ENCODE results near the gene RPL36. TPM values are rescaled to one million over a fixed set of nuclear protein-coding genes. Genes with fewer than 3 reads are reported as not detected.

Gene RPL36
- total RNA-seq, 2 donors from 2014 or later: 628 to 1,303 TPM

DNA sequence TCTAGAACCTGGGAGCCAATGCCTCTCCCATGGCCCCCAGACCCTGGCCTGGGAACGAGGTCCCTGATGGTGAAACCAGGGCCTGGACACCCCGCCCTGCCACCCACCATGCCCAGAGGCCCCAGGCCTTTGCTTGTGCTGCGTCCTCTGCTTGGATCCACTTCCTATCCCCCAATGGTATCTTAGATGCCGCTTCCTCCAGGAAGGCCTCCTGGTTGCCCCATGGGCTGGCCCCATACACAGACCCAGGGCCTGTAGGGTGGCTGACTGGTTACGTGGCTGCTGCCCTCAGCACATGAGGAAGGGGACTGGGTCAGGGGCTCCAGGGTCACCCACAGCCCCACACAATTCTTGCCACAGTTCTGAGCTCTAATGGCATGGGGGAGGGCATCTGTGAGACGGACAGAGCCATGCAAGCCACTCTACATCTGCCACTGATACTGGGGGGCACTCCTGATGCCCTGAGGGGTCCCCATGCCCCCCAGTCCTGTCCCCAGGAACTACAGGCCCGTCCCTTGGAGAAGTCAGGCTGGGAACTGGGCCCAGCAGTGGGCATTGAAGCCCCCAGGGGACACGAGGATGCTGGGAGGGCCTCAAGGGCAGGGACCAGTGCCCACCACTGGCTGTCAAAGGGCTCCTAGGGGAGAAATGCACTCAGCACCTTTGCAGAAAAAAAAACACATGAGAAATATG, 5.0 kb downstream of the RPL36 start:
- no peaks in the 10 kb centered on the region for H3K9me3 ChIP-seq
- H3K4me1 ChIP-seq (replicated peaks): peaks cover 13% of the 10 kb centered on the region
- intact Hi-C loops (cut with DNase I): no loop called here
- 92% methylated on average over 8 of the region's 8 CpGs for WGBS
- no peak for DNase-seq (ENCODE audit: low spot score)
- TF ChIP-seq POLR2A (IDR thresholded peaks at IDR 0.05): no peak
- TF ChIP-seq POLR2AphosphoS5 (IDR thresholded peaks at IDR 0.05): no peak
- TF ChIP-seq, protein P1, sequence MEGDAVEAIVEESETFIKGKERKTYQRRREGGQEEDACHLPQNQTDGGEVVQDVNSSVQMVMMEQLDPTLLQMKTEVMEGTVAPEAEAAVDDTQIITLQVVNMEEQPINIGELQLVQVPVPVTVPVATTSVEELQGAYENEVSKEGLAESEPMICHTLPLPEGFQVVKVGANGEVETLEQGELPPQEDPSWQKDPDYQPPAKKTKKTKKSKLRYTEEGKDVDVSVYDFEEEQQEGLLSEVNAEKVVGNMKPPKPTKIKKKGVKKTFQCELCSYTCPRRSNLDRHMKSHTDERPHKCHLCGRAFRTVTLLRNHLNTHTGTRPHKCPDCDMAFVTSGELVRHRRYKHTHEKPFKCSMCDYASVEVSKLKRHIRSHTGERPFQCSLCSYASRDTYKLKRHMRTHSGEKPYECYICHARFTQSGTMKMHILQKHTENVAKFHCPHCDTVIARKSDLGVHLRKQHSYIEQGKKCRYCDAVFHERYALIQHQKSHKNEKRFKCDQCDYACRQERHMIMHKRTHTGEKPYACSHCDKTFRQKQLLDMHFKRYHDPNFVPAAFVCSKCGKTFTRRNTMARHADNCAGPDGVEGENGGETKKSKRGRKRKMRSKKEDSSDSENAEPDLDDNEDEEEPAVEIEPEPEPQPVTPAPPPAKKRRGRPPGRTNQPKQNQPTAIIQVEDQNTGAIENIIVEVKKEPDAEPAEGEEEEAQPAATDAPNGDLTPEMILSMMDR (IDR thresholded peaks at IDR 0.05): no peak
- H3K4me3 ChIP-seq: no peak overlapping the region
- H3K27me3 ChIP-seq (replicated peaks; ENCODE audit: insufficient read depth): no peaks in the 10 kb centered on the region
- peaks cover 7 to 39% of the 10 kb centered on the region in 2 donors for H3K36me3 ChIP-seq
- H3K27ac ChIP-seq: no peak overlapping the region

DNA sequence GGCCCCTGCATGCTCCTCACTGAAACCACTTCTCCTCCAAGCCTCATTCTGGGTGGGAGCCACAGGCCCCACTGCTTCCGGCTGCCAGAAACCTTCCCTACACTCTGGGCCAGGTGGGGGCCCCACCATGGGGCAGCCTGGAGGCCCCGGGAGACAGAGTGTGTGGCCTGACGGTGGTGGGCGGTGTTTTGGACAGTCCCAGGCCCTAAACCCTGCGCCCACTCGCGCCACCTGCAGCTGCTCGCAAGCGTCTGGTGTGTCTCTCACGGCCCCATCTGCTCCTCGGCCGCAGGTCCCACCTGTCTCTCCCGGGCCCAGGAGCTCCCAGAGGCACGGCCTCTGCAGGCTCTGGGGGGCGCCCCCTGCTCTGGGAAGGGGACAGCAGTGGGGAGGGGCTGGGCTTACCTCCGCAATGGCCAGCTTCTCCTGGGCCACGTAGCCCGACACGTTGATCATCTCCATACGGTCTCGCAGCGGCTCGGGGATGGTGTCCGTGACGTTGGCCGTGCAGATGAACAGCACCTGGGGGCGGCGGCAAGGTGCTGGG, 5.6 kb downstream of the RPL36 start:
- Histone ChIP-seq H3K27me3 (replicated peaks; ENCODE audit: insufficient read depth) (no peaks in the 10 kb centered on the region), H3K4me1 (replicated peaks) (peaks cover 13% of the 10 kb centered on the region), H3K27ac (no peak overlapping the region), H3K9me3 (no peaks in the 10 kb centered on the region), H3K4me3 (no peak overlapping the region), H3K36me3 (peaks cover 7 to 42% of the 10 kb centered on the region in 2 donors)
- 85% methylated on average over 28 of the region's 28 CpGs for WGBS
- intact Hi-C loops (cut with DNase I): no loop called here
- TF ChIP-seq POLR2AphosphoS5 (IDR thresholded peaks at IDR 0.05) (no peak), POLR2A (IDR thresholded peaks at IDR 0.05) (no peak)
- TF ChIP-seq, protein P1 (IDR thresholded peaks at IDR 0.05): no peak
- DNase-seq (ENCODE audit: low spot score): no peak

DNA sequence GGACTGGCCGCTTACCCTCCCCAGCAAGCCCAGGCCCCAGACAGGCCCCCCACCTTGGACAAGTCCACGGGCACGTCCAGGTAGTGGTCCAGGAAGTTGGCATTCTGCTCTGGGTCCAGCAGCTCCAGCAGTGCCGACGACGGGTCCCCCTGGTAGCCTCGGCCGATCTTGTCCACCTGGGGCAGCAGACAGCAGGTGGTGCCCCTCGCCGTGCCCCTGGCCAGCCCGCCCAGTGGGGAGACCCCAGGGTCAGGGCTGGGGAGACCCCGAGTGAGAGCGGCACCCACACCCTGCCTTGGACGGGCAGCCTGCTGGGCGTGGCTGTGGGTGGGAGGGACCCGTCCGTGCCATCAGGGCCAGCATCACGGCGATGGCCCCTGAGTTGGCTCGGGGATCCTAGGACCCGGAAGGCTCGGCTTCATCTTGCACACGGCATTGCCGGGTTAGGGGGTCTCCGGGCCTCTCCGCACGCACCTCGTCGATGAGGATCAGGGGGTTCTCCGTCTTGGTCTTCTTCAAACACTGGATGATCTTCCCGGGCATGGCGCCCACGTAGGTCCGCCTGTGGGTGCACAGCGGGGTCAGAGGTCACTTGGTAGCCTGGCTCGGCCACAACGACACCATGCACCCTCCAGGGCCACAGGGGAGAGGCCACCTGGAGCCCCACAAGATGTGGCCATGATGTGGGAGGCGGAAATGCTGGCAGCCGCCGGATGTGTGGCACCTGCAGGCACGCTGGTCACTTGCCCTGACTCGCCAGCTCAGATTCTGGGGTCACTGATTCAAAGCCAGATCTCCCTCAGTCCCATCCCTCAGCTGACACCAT, 6.3 kb downstream of the RPL36 start:
- peaks cover 7 to 47% of the 10 kb centered on the region in 2 donors for H3K36me3 ChIP-seq

DNA sequence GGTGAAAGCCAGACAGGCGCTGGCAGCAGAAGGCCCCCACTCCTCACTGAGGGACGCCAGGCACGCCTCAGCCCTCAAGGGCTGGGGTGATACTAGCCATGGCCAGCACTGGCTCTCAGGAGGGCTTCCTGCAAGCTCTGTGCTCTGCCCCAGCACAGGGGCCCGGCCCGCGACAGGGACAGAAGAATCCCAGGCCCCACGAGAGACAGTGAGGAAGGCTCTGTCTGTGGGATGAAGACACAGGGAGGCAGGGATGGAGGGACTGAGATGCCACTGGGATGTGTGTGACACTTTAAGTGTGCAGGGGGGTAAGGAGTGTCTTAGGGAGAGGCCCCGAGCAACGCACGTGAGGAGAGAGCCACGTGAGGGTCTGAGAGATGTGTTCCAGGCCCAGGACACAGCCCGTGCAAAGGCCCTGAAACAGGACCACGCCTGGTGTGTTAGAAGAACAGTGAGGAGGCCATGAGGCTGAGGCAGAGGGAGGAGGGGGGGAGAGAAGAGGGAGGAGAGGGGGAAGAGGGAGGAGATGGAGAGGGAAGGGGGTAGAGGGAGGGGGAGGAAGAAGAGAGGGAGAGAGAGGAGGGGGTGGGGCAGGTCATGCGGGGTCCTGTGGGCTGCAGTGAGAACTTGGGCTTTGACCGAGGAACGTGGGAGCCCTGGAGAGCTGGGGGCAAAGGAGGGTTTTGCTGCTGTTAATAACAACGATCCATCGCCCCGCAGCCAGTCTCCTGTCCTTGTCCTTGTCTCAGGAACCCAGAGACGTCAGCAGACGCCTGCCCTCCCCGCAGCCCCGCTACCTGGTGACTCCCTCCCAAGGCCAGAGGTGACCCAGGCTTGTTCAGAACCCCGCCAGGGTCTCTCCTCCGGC, 7.2 kb downstream of the RPL36 start:
- Histone ChIP-seq H3K9me3 (no peaks in the 10 kb centered on the region), H3K4me3 (no peak overlapping the region), H3K27me3 (replicated peaks; ENCODE audit: insufficient read depth) (no peaks in the 10 kb centered on the region), H3K36me3 (peaks cover 7 to 39% of the 10 kb centered on the region in 2 donors), H3K4me1 (replicated peaks) (peaks cover 4% of the 10 kb centered on the region), H3K27ac (no peak overlapping the region)
- intact Hi-C loops (cut with DNase I): no loop called here
- 75% methylated on average over 25 of the region's 25 CpGs for WGBS
- DNase-seq (ENCODE audit: low spot score): no peak
- TF ChIP-seq, protein P1 (IDR thresholded peaks at IDR 0.05): no peak
- TF ChIP-seq POLR2A (IDR thresholded peaks at IDR 0.05): no peak
- no peak for TF ChIP-seq POLR2AphosphoS5 (IDR thresholded peaks at IDR 0.05)

More for the DNA sequence above, 6.3 kb downstream of the RPL36 start:
- DNase-seq (ENCODE audit: low spot score): no peak
- Histone ChIP-seq H3K27me3 (replicated peaks; ENCODE audit: insufficient read depth) (no peaks in the 10 kb centered on the region), H3K27ac (no peak overlapping the region), H3K9me3 (no peaks in the 10 kb centered on the region), H3K4me3 (no peak overlapping the region), H3K4me1 (replicated peaks) (peaks cover 12% of the 10 kb centered on the region)
- intact Hi-C loops (cut with DNase I): no loop called here
- TF ChIP-seq POLR2A (IDR thresholded peaks at IDR 0.05): no peak
- WGBS: 79% methylated on average over 25 of the region's 42 CpGs
